ENCODE results near the gene CPB2.

The CPB2 gene

GRCh38 chr13:46050771-46051170, 54.1 kb downstream of the CPB2 start:
- DNase-seq (ENCODE audit: low read depth) = no peak

GRCh38 chr13:46045424-46045823, 59.4 kb downstream of the CPB2 start:
- DNase-seq (ENCODE audit: low read depth) = no peak

GRCh38 chr13:46043647-46044046, 61.2 kb downstream of the CPB2 start:
- no peak for DNase-seq (ENCODE audit: low read depth)

GRCh38 chr13:46041419-46041839, 63.4 kb downstream of the CPB2 start:
- no peak for DNase-seq (ENCODE audit: low read depth)

- no peak for DNase-seq (ENCODE audit: low read depth)
Measured at GRCh38 chr13:46040763-46041162, 64.1 kb downstream of the CPB2 start.

GRCh38 chr13:46039411-46040182, 65.2 kb downstream of the CPB2 start:
- DNase-seq (ENCODE audit: low read depth) = no peak

- no peak for DNase-seq (ENCODE audit: low read depth)
Measured at GRCh38 chr13:46038296-46038695, 66.5 kb downstream of the CPB2 start.

GRCh38 chr13:46035066-46035465, 69.8 kb downstream of the CPB2 start:
- DNase-seq (ENCODE audit: low read depth) = no peak

- DNase-seq (ENCODE audit: low read depth) = no peak
Measured at GRCh38 chr13:46032341-46032740, 72.5 kb downstream of the CPB2 start.

- no peak for DNase-seq (ENCODE audit: low read depth)
Measured at GRCh38 chr13:46031581-46032263, 73.1 kb downstream of the CPB2 start.

GRCh38 chr13:46025157-46025556, 79.7 kb downstream of the CPB2 start:
- DNase-seq (ENCODE audit: low read depth) = no peak

GRCh38 chr13:46022481-46022880, 82.4 kb downstream of the CPB2 start:
- DNase-seq (ENCODE audit: low read depth) = peak; percentile 22

GRCh38 chr13:46016216-46016615, 88.6 kb downstream of the CPB2 start:
- DNase-seq (ENCODE audit: low read depth) = no peak

- DNase-seq (ENCODE audit: low read depth) = no peak
Measured at GRCh38 chr13:46015366-46015765, 89.5 kb downstream of the CPB2 start.

GRCh38 chr13:46012404-46012803, 92.4 kb downstream of the CPB2 start:
- no peak for DNase-seq (ENCODE audit: low read depth)

GRCh38 chr13:46010148-46010547, 94.7 kb downstream of the CPB2 start:
- no peak for DNase-seq (ENCODE audit: low read depth)

GRCh38 chr13:46008631-46009030, 96.2 kb downstream of the CPB2 start:
- no peak for DNase-seq (ENCODE audit: low read depth)

- DNase-seq (ENCODE audit: low read depth) = no peak
Measured at GRCh38 chr13:46006688-46007452, 98.0 kb downstream of the CPB2 start.

GRCh38 chr13:46004491-46004890, 100.3 kb downstream of the CPB2 start:
- DNase-seq (ENCODE audit: low read depth) = no peak
